ENCODE measurements around the gene SHB. TPM values are rescaled to one million over a fixed set of nuclear protein-coding genes. Genes with fewer than 3 reads are reported as not detected.

The SHB gene
- total RNA-seq, 1 donor from 2014 or later, result 25.3 TPM

- no peak overlapping the region for H3K4me3 ChIP-seq
- DNase-seq, result no peak
- intact Hi-C loops (cut with DNase I), result no loop called here
- peak in 1 of 2 donors; percentile 19 for ATAC-seq
- H3K27ac ChIP-seq, result no peak overlapping the region
- H3K36me3 ChIP-seq, result no peaks in the 10 kb centered on the region
- no peaks in the 10 kb centered on the region for H3K27me3 ChIP-seq (ENCODE audit: low read depth)
- H3K9me3 ChIP-seq, result no peaks in the 10 kb centered on the region
- peaks cover 15% of the 10 kb centered on the region for H3K4me1 ChIP-seq
- TF ChIP-seq CTCF (IDR thresholded peaks at IDR 0.05), result no peak
These were observed 85.5 kb downstream of the SHB start for GRCh38 chr9:37983381-37984067.

DNA sequence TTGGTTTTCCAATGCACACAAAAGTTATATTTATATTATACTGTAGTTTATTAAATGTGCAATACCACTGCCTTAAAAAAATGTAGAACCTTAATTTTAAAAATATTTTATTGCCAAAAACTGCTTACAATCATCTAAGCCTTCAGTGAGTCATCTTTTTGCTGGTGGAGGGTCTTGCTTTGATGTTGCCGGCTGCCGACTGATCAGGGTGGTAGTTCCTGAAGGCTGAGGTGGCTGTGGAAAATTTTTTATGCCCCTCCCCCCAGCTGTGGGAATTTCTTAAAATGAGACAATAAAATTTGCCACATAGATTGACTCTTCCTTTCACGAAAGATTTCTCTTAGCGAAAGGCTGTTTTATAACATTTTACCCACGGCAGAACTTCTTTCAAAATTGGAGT is 89.2 kb downstream of the SHB start:
- Histone ChIP-seq H3K36me3 (no peaks in the 10 kb centered on the region), H3K4me3 (no peak overlapping the region), H3K27ac (no peak overlapping the region), H3K9me3 (no peaks in the 10 kb centered on the region), H3K4me1 (peaks cover 16% of the 10 kb centered on the region), H3K27me3 (ENCODE audit: low read depth) (no peaks in the 10 kb centered on the region)
- ATAC-seq (no peak), DNase-seq (no peak)
- no peak for TF ChIP-seq CTCF (IDR thresholded peaks at IDR 0.05)
- intact Hi-C loops (cut with DNase I), result no loop called here

DNA sequence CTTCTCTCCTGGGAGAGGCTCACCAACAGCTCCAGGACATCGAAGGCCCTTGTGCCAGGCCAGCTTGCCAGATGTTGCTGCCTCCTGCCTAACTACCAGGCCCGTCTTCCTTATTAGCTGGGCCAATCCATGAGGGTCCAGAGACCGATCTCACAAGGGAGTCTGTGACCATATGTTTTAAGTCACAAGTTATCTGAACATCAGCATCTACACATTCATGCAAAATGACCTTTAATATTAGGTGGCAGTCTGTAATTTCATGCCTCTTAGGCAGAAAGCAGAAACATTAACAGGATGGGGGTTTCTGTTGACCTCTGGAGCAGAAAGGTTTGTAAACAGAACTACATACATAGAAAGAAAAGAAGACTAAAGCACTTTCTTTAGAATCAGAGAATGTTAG is 90.0 kb downstream of the SHB start:
- Histone ChIP-seq H3K4me1 (peaks cover 9% of the 10 kb centered on the region), H3K27ac (no peak overlapping the region), H3K36me3 (peaks cover 4% of the 10 kb centered on the region), H3K27me3 (ENCODE audit: low read depth) (no peaks in the 10 kb centered on the region), H3K9me3 (no peaks in the 10 kb centered on the region), H3K4me3 (no peak overlapping the region)
- TF ChIP-seq CTCF (IDR thresholded peaks at IDR 0.05), result no peak
- ATAC-seq, result no peak
- no peak for DNase-seq
- intact Hi-C loops (cut with DNase I), result no loop called here

DNA sequence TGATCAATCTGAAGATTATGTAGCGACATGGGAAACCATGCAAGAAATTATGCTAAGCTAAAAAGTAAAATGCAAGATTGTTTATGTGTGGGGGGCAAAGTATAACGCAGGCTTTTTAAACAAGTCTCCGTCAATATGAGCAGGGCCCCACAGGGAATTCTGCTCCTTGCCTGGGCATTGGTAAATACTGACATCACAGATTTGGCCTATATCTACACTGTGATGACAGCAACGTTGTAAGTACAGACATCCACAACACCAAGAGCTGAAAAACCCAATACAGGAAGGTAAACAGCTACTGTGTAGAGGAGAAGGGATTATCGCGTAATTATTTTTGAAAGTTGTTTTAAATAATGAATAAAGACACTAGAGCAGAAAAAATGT is 90.6 kb downstream of the SHB start:
- no peak overlapping the region for H3K4me3 ChIP-seq
- H3K27ac ChIP-seq, result no peak overlapping the region
- intact Hi-C loops (cut with DNase I), result no loop called here
- no peaks in the 10 kb centered on the region for H3K9me3 ChIP-seq
- H3K4me1 ChIP-seq, result peaks cover 9% of the 10 kb centered on the region
- peaks cover 10% of the 10 kb centered on the region for H3K36me3 ChIP-seq
- H3K27me3 ChIP-seq (ENCODE audit: low read depth), result no peaks in the 10 kb centered on the region
- ATAC-seq, result no peak
- TF ChIP-seq CTCF (IDR thresholded peaks at IDR 0.05), result no peak
- DNase-seq, result no peak

- Histone ChIP-seq H3K27me3 (ENCODE audit: low read depth) (no peaks in the 10 kb centered on the region), H3K4me3 (no peak overlapping the region), H3K4me1 (peaks cover 9% of the 10 kb centered on the region), H3K36me3 (peaks cover 15% of the 10 kb centered on the region), H3K27ac (no peak overlapping the region), H3K9me3 (no peaks in the 10 kb centered on the region)
- DNase-seq, result no peak
- no peak for ATAC-seq
- no peak for TF ChIP-seq CTCF (IDR thresholded peaks at IDR 0.05)
- intact Hi-C loops (cut with DNase I), result no loop called here
These were observed 91.1 kb downstream of the SHB start for GRCh38 chr9:37977851-37978480.

Measured in lower lobe of right lung (tissue), 2 donors.